Endothelial cell of umbilical vein (primary cell): ENCODE results near the gene CALD1. TPM values are rescaled to one million over a fixed set of nuclear protein-coding genes. Genes with fewer than 3 reads are reported as not detected.

Experiments used
- BruUV-seq: library from RNA; stranded (reverse); fragments of 400-500 nt; replicated peaks from 2 replicates; lab custom pipeline; 2021; lab: Mats Ljungman, UMichigan
- CTCF ChIA-PET: fragments of 300-600, 350-600 bp; sonication (Branson Sonifier 250); formaldehyde crosslinking; loops from one replicate; lab custom pipeline; 2021; ENCODE audit warnings: antibody characterized with exemption, inconsistent platforms; lab: Charles Lee
- POLR2A ChIA-PET: fragments of 300-600, 350-600 bp; sonication (Branson Sonifier 250); formaldehyde crosslinking; loops from one replicate; lab custom pipeline; 2021; ENCODE audit warnings: antibody characterized with exemption, inconsistent platforms; lab: Charles Lee
- DNase-seq: peaks from one replicate; pipeline ENCODE4 v3.0.0-alpha.2; 2011; ENCODE audit warnings: low read depth, low spot score
- FAIRE-seq: peaks from 2 replicates; lab custom pipeline; 2011; peaks lifted over from hg19 to GRCh38; lab: Jason Lieb, UNC
- H2AFZ ChIP-seq: 2 replicates; pipeline ENCODE4 v1.6.0; 2012; ENCODE audit warnings: low read depth, low read length, control low read depth, inconsistent platforms
- H3K27ac ChIP-seq: 2 replicates; pipeline ENCODE4 v1.5.1; 2011; ENCODE audit warnings: low read depth, mild to moderate bottlenecking, control low read depth, low read length, moderate library complexity; ENCODE audit not compliant: insufficient read depth
- H3K27me3 ChIP-seq, 2 experiments: 2 replicates each; pipeline versions ENCODE4 v1.6.0 to v1.6.1; 2011; ENCODE audit warnings: low read length in 2 of 2, mixed read lengths in 1 of 2; ENCODE audit not compliant: control insufficient read depth in 2 of 2, insufficient read depth in 2 of 2
- H3K36me3 ChIP-seq, 2 experiments: 2 replicates in 1 of 2; 3 replicates in 1 of 2; pipeline ENCODE4 v1.5.1; 2011; ENCODE audit warnings: low read length in 2 of 2, mild to moderate bottlenecking in 1 of 2, moderate library complexity in 1 of 2; ENCODE audit not compliant: control insufficient read depth in 2 of 2, insufficient read depth in 2 of 2; ENCODE audit errors: extremely low read depth in 1 of 2
- H3K4me1 ChIP-seq: 3 replicates; pipeline ENCODE4 v1.5.1; 2011; ENCODE audit warnings: mild to moderate bottlenecking, low read length; ENCODE audit not compliant: control insufficient read depth, insufficient read depth; ENCODE audit errors: extremely low read depth
- H3K4me2 ChIP-seq: 2 replicates; pipeline ENCODE4 v1.6.1; 2011; ENCODE audit warnings: low read length, control low read depth, mixed read lengths; ENCODE audit not compliant: insufficient read depth
- H3K4me3 ChIP-seq, 3 experiments: fragments of 200-600 bp in 1 of 3; sonication (generic), shearing (Covaris generic) in 1 of 3; replicated peaks in 1 of 3; 2 replicates each; pipeline ENCODE4 v1.5.1; 2011 to 2016; ENCODE audit warnings: control low read depth in 3 of 3, low read length in 3 of 3, mild to moderate bottlenecking in 2 of 3, inconsistent platforms in 1 of 3, low read depth in 1 of 3, moderate library complexity in 1 of 3; ENCODE audit not compliant: insufficient read depth in 1 of 3
- H3K79me2 ChIP-seq: 2 replicates; pipeline ENCODE4 v1.6.0; 2012; ENCODE audit warnings: low read length, inconsistent platforms; ENCODE audit not compliant: control insufficient read depth, insufficient read depth
- H3K9ac ChIP-seq: replicated peaks from 2 replicates; pipeline ENCODE3; 2011; ENCODE audit warnings: low read length, control low read depth; ENCODE audit not compliant: insufficient read depth; ENCODE audit errors: extremely low read depth
- H3K9me1 ChIP-seq: replicated peaks from 3 replicates; pipeline ENCODE4 v1.6.0; 2011; ENCODE audit warnings: mild to moderate bottlenecking, low read length; ENCODE audit not compliant: control insufficient read depth, insufficient read depth; ENCODE audit errors: extremely low read depth
- H3K9me3 ChIP-seq: replicated peaks from 2 replicates; pipeline ENCODE4 v1.5.1; 2012; ENCODE audit warnings: low read length, inconsistent platforms; ENCODE audit not compliant: control insufficient read depth, insufficient read depth
- H4K20me1 ChIP-seq: replicated peaks from 2 replicates; pipeline ENCODE3; 2011; ENCODE audit warnings: mild to moderate bottlenecking, low read length; ENCODE audit not compliant: control insufficient read depth, insufficient read depth; ENCODE audit errors: extremely low read depth
- EZH2 ChIP-seq: IDR thresholded peaks from 2 replicates; pipeline ENCODE4 v1.6.1; 2012; ENCODE audit warnings: borderline replicate concordance, low read depth, mild to moderate bottlenecking, moderate library complexity, low read length, inconsistent platforms; ENCODE audit not compliant: severe bottlenecking
- FOS ChIP-seq: IDR thresholded peaks from 2 replicates; pipeline ENCODE4 v1.6.1; 2011; ENCODE audit warnings: mild to moderate bottlenecking, low read length, moderate library complexity, borderline replicate concordance; ENCODE audit not compliant: insufficient read depth
- GATA2 ChIP-seq: IDR thresholded peaks from 2 replicates; pipeline ENCODE4 v1.7.0; 2011; ENCODE audit warnings: low read depth, mild to moderate bottlenecking, moderate library complexity, mixed read lengths, low read length; ENCODE audit not compliant: insufficient read length, insufficient read depth
- JUN ChIP-seq: IDR thresholded peaks from 2 replicates; pipeline ENCODE4 v1.6.1; 2011; ENCODE audit warnings: borderline replicate concordance, low read depth; ENCODE audit not compliant: insufficient read length, insufficient read depth
- MYC ChIP-seq: IDR thresholded peaks from one replicate; pipeline ENCODE4 v1.6.1; 2011; ENCODE audit warnings: mild to moderate bottlenecking, low read depth, low read length
- POLR2A ChIP-seq: IDR thresholded peaks from 2 replicates; pipeline ENCODE4 v1.6.1; 2012; ENCODE audit warnings: low read depth, mild to moderate bottlenecking, control low read depth, low read length
- POLR2AphosphoS5 ChIP-seq: IDR thresholded peaks from 2 replicates; pipeline ENCODE4 v1.6.1; 2012; ENCODE audit warnings: low read depth, mild to moderate bottlenecking, control low read depth, low read length, moderate library complexity; ENCODE audit not compliant: insufficient read depth
- dilution Hi-C: fragments of 300-500 bp; cut with MboI; formaldehyde crosslinking; loops from one replicate; pipeline ENCODE4 v1.15.0; 2019; ENCODE audit warnings: low sequenced_read_pairs; ENCODE audit not compliant: extremely low pct_ligation_motif_present
- intact Hi-C: fragments of 100-400 bp; cut with micrococcal nuclease; formaldehyde crosslinking; loops from one replicate; pipeline ENCODE4 v1.10.0; 2022
- polyA plus RNA-seq, 4 experiments: library from polyadenylated mRNA; depleted of rRNA in 3 of 4; stranded (reverse) in 3 of 4; unstranded in 1 of 4; fragments of >200 nt; gene quantifications; 2 replicates each; pipeline versions ENCODE4 v1.2.1 to v1.2.3, GENCODE V29; 2011 to 2012; ENCODE audit warnings: missing spikeins in 1 of 4
- total RNA-seq: library from RNA; stranded (reverse); gene quantifications from 2 replicates; pipeline ENCODE4 v1.2.3, GENCODE V29; 2021
- TF ChIP-seq, protein P1 (sequence below), 2 donors: IDR thresholded peaks; 1 replicate in 1 of 2; 2 replicates in 1 of 2; pipeline ENCODE4 v1.5.1; 2011; ENCODE audit warnings: low read length in 2 of 2, mild to moderate bottlenecking in 2 of 2, moderate library complexity in 2 of 2, control low read depth in 1 of 2, inconsistent platforms in 1 of 2, low read depth in 1 of 2; ENCODE audit not compliant: insufficient read depth in 1 of 2; ENCODE audit errors: extremely low read depth in 1 of 2
- TF ChIP-seq, protein P2 (sequence below): IDR thresholded peaks from 2 replicates; pipeline ENCODE4 v1.6.1; 2011; ENCODE audit not compliant: insufficient read depth, insufficient read length

The CALD1 gene
- total and polyA plus RNA-seq, 2 donors (not counting 3 experiments of a cell fraction or from before 2014, with no cell fraction given), result 136 to 307 TPM

DNA sequence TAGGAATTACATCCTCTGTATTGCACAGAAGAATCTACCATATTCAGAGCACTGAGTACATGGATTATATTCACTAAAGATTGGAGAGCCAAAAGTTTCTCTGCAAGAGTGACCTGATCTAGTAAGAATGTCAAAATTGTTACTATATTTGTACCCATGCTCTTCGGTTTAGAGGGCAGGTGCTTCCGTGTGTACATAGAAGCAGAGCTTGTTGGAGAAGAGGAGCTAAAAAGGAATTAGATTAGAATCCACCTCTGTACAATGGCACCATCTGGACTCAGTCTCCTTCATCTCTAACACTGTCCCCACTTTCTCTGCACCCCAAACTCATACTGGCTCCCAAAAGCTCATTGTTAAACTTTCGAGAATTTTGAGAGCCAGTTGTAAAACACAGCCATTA lies 8.3 kb downstream of the CALD1 start:
- peaks cover 36% of the 10 kb centered on the region for H3K4me1 ChIP-seq
- DNase-seq (no peak), FAIRE-seq (no peak)
- dilution Hi-C loops, result no loop called here
- CTCF ChIA-PET, result interaction anchor here (1.6 to 1.8 kb wide), 2 partner anchors 63 to 129 kb away, joined by 3 to 6 read pairs; no protein-coding TSS in a partner anchor
- H2AFZ ChIP-seq, result no peak overlapping the region
- POLR2A ChIA-PET, result interaction anchor here (1.3 to 6.4 kb wide), 6 partner anchors 9 to 29 kb away, joined by 3 to 45 read pairs (median 4); no protein-coding TSS in a partner anchor
- TF ChIP-seq JUN (no peak), POLR2AphosphoS5 (no peak), GATA2 (no peak), POLR2A (no peak), EZH2 (no peak), MYC (no peak), FOS (no peak)
- TF ChIP-seq, protein P1, sequence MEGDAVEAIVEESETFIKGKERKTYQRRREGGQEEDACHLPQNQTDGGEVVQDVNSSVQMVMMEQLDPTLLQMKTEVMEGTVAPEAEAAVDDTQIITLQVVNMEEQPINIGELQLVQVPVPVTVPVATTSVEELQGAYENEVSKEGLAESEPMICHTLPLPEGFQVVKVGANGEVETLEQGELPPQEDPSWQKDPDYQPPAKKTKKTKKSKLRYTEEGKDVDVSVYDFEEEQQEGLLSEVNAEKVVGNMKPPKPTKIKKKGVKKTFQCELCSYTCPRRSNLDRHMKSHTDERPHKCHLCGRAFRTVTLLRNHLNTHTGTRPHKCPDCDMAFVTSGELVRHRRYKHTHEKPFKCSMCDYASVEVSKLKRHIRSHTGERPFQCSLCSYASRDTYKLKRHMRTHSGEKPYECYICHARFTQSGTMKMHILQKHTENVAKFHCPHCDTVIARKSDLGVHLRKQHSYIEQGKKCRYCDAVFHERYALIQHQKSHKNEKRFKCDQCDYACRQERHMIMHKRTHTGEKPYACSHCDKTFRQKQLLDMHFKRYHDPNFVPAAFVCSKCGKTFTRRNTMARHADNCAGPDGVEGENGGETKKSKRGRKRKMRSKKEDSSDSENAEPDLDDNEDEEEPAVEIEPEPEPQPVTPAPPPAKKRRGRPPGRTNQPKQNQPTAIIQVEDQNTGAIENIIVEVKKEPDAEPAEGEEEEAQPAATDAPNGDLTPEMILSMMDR (IDR thresholded peaks at IDR 0.05; ENCODE audit: extremely low read depth in 1 of 2, insufficient read depth in 1 of 2, low read depth in 1 of 2, low read length in 2 of 2), result no peak
- TF ChIP-seq, protein P2, sequence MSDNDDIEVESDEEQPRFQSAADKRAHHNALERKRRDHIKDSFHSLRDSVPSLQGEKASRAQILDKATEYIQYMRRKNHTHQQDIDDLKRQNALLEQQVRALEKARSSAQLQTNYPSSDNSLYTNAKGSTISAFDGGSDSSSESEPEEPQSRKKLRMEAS, result no peak
- H3K79me2 ChIP-seq, result peaks cover 97% of the 10 kb centered on the region
- H3K9me3 ChIP-seq, result no peaks in the 10 kb centered on the region
- no peak overlapping the region for H3K9ac ChIP-seq
- H3K4me3 ChIP-seq, result no peak overlapping the region
- no peak overlapping the region for H3K27ac ChIP-seq
- no peak overlapping the region for H3K4me2 ChIP-seq
- H4K20me1 ChIP-seq, result peaks cover 3% of the 10 kb centered on the region
- H3K9me1 ChIP-seq, result no peaks in the 10 kb centered on the region
- no TSS peak for BruUV-seq
- no peaks in the 10 kb centered on the region for H3K27me3 ChIP-seq
- intact Hi-C loops, result loop anchor here (1.0 kb wide), 2 partner anchors 17 to 26 kb away; no protein-coding TSS in a partner anchor
- peaks cover 3 to 16% of the 10 kb centered on the region in 2 experiments for H3K36me3 ChIP-seq
